Nucleus accumbens (tissue), 56 donors: ENCODE data around the gene APCDD1.
"Not testable (repeated sequence)": the region's sequence is repeated elsewhere in the genome, so short reads cannot be mapped to it uniquely, and the experiment has no call there.

Source experiments
- DNase-seq, 56 donors: peaks; one replicate each; lab custom pipeline; 2025; lab: John Stamatoyannopoulos, UW

The APCDD1 gene

GRCh38 chr18:10460414-10461018 lies 6.1 kb downstream of the APCDD1 start:
- DNase-seq, result no peak

DNA sequence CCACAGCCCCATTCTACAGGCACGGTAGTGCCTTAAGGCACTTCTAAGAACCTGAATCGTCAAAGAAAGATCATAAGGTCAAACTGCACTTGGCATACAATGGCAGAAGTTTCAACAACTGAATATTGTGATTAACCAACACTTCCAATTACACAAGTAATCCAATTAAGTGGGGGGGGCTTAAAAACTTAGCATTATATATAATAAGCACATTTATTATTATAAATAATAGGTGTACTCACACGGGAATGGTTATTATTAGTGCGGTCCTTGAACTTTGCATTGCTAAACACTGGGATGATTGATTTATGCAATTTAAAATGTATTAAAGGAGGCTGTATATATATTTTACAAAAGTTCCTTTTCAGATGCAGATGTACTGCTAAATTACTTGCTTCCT lies 7.6 kb downstream of the APCDD1 start:
- DNase-seq, result no peak

GRCh38 chr18:10462597-10462996 lies 8.2 kb downstream of the APCDD1 start:
- DNase-seq, result no peak

- no peak for DNase-seq
Measured at GRCh38 chr18:10463096-10463495, 8.7 kb downstream of the APCDD1 start.

- DNase-seq, result peak in 4 of 56 donors; percentile 14 to 32 (median 24)
Measured at GRCh38 chr18:10463741-10464140, 9.3 kb downstream of the APCDD1 start.

DNA sequence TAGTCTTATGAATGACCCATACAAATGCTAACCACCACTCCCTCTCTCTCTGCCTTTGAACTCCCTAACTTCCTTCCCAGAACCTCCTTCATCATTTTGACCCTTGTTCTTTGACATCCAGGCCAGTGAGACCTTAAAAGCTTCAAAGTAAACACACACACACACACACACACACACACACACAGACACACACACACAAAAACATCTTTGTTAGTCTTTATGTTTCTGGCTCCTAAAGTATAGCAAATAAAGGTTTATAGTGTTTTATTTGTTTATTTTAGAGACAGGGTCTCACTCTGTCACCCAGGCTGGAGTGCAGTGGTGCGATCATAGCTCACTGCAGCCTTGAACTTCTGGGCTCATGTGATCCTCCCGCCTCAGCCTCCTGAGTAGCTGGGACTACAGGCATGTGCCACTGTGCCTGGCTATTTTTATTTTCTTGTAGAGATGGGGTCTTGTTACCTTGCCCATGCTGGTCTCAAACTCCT lies 9.8 kb downstream of the APCDD1 start:
- DNase-seq, result not testable (repeated sequence)

- no peak for DNase-seq
Measured at GRCh38 chr18:10465174-10465939, 10.9 kb downstream of the APCDD1 start.

GRCh38 chr18:10470429-10470828 lies 16.0 kb downstream of the APCDD1 start:
- no peak for DNase-seq

DNA sequence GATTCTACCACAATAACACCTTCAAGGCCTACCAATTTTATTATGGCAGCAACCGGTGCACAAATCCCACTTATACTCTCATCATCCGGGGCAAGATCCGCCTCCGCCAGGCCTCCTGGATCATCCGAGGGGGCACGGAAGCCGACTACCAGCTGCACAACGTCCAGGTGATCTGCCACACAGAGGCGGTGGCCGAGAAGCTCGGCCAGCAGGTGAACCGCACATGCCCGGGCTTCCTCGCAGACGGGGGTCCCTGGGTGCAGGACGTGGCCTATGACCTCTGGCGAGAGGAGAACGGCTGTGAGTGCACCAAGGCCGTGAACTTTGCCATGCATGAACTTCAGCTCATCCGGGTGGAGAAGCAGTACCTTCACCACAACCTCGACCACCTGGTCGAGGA lies 17.1 kb downstream of the APCDD1 start:
- no peak for DNase-seq

- no peak for DNase-seq
Measured at GRCh38 chr18:10473132-10473531, 18.7 kb downstream of the APCDD1 start.

DNA sequence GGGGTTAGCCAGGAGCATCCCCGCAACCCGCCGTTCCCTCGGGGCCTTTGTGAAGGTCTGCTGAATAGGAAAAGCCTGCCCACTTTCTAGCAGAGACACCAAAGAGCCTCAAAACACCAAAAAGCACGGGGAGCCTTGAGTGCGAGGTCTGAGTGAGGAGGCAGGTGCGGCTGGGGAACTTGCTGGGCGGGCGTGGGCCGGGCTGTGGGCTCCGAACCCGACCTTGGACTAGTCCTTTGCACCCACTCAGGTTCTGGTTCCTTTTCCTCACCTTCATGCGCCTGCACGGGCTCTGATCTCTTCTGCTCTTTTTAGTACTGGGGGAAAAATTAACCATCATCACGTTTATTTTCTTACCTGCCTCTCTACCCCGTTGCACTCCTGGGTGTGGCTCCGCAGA lies 19.9 kb downstream of the APCDD1 start:
- DNase-seq, result no peak

DNA sequence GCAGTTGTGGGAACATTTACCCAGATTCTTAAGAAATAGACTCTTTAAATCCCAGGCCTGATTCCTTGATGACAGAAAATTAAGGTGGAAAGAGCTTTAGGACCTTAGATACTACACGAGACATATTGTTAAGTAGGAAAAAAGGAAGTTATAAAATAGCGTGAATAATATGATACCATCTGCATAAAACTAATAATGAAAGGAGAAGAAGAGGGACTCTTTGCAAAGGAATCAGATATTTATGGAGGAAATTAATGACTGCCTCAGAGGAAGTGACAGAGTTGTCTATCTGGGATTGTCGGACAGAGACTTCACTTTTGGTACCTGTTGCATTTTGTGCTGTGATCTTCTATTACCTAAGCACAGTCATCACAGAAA lies 20.8 kb downstream of the APCDD1 start:
- DNase-seq, result no peak

DNA sequence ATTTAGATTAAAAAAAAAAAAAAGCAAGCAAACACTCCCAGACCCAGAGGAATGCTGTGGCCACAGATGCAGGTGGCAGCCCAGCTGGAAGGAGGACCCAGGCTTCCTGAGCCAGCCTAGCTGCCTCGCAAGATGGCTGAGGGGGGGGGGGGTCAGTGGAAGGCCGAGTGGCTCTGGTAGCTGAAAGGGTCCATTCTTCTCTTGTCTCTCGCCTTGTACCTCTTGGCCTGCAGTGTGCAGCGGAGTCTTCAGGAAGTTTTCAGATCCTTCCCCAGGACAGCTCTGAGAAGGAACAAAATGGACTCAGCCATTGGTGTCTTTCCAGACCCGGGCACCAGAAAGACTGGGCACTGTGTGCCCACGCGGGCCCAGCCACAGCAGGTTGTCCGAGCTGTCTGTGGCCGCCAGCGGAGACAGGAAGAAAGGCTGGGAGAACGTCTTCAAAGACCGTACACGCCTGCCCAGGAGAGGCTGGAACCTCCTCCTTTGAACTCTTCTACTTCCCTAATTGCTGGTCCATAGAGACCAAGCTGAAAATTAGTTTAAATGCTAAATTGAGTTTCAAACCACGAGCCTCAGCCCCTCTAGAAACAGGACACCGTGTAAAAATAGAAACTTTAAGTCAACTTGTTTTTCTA lies 21.3 kb downstream of the APCDD1 start:
- peak in 46 of 56 donors; percentile 23 to 84 (median 49) for DNase-seq

GRCh38 chr18:10476338-10476791 lies 21.9 kb downstream of the APCDD1 start:
- peak in 1 of 56 donors; percentile 26 for DNase-seq

DNA sequence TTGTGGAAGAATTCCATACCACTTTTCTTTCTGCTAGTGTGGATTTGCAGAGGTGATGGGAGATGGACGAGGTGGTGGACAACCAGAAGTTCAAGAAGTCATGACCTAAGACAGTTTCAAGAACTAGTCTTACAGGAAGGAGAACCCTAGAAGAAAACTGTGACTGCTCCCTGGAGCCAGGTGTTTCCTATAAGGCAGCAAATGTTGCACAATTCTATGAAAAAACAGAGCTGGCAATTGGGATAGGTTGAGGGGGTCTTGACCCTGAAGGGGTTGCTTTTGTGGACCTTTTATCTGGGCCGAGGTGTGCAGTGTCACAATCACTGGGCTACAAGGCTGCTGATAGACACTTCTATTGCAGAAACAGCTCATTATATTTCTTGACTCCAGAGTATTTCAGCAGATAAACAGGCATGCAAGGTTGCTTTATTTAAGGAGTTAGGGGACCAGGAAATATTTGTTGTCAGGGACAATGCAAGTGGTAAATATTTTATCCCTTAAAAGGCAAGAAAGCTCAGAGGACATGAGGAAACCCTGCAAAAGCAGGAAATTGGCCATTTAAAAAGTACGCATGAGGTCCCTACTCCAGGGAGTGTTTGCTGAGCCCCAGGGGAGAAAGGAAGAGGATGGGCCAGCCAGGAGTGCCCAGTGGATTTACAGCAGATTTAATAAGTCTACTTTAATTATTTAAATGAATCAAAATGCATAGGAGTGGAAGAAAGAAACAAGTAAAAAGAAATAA lies 22.9 kb downstream of the APCDD1 start:
- DNase-seq, result no peak

DNA sequence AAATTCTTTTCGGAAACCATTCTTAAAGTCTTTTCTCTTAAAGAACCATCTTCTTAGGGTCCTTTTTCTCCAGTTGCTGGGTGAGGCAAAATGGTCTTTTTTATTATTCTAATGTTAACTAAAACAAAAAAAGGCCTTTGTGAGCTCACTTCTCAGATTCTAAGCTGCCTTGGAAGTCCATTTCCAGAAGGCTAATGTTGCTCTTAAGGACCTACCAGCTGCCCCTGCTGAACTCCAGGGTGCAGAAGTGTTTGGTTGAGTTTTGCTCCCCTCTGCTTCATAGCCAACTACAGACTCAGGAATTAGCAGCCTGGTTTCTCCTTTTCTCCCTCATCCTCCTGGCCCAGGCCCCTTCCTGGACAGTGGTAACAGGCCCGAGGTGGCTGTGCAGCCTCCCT lies 23.4 kb downstream of the APCDD1 start:
- DNase-seq, result no peak

DNA sequence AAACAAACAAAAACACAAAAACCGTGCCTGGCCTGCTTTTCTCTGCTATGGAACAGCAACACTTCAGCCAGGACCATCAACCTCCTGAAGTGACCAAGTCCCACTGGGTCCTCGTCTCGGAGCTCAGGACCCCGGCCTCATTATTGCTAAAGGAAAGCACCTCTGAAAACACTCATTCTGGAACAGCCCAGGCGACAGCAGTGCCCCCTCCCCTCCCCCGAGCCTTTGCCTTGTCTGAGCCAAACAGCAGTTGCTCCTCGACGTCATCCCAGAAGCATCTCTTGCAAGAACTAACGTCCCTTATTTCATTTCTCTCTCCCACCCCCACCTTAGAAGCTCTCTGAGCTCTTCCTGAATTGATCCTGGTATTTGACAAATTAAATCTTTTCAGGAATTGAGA lies 27.4 kb downstream of the APCDD1 start:
- DNase-seq, result no peak

DNA sequence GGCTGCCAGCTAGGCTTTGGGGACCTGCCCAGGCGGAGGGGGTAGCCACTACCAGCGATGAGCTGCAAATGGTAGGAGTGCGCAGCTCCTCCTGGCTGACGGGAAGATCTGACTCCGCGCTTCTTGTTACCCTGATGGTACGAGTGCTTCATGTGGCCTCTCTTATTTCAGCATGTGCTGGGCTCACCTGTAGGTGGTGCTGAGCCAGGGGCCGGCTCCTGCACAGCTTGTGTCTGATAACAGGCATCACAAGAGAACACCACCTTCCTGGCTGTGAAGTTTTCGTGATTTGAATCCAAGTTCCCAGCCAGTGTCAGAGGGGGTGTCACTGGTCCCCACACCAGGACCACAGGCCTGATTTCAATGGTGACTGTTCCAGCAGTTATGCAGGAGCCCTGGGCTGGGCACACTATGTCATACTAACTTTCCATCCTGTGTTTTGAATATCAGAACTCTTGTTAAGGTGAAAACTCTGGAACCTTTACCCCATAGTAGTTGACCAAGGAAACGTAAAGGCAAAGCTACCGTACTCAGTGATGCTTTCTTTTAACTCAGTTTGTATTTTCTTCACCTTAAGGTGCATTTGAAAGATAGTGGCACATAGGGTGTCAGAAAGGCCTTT lies 28.0 kb downstream of the APCDD1 start:
- DNase-seq, result no peak

- peak in 3 of 56 donors; percentile 14 to 39 (median 22) for DNase-seq
Measured at GRCh38 chr18:10482985-10483949, 28.8 kb downstream of the APCDD1 start.
